ENCODE measurements around the gene CERKL. TPM values are rescaled to one million over a fixed set of nuclear protein-coding genes. Genes with fewer than 3 reads are reported as not detected.
A peak's percentile ranks its signal among the peaks of the same experiment; 100 is the strongest.

The CERKL gene
- total RNA-seq, 1 donor from 2014 or later = not detected

DNA sequence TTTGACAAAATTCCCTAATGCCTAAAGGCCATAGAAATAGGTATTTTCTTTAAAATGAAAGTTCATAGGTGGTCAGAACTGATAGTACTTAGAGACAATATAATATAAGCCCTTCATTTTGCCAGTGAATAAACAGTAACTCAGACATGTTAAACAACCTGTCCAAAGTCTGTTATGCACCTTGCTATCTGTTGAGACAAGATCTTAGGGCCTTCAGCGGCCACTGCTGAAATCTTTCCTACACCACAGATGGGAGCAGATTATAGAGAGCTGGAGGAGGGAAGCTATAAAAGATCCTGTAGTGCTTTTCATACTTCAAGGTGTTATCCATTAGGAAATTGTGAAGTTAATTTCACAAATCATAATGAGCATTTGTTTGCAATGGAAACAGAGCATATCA, 13.8 kb downstream of the CERKL start:
- no peak for ATAC-seq

DNA sequence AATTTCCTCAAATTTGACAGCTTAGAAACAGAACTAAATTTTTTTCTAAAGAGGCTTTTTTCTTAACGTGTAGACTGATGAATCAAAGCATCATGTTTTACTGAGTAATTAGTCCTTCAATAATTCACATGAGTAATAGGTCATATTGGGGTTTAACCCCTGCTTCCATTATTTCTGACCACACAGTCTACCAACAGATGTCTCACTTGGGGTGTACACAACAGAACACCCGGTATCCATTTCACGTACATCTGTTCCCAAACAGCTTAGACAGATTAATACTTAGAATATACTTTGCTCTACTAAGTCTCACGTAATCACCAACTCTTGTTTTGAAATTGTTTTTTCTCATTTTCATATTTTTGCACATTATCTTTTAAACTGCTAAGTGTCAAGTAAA, 14.8 kb downstream of the CERKL start:
- no peak for DNase-seq (ENCODE audit: missing footprints)
- intact Hi-C loops (cut with DNase I) = no loop called here
- ATAC-seq = no peak

More for the DNA sequence above, 13.8 kb downstream of the CERKL start:
- intact Hi-C loops (cut with DNase I) = no loop called here
- no peak for DNase-seq (ENCODE audit: missing footprints)

GRCh38 chr2:181639686-181640085, 17.2 kb downstream of the CERKL start:
- intact Hi-C loops (cut with DNase I) = no loop called here
- no peak for ATAC-seq
- DNase-seq (ENCODE audit: missing footprints) = no peak

GRCh38 chr2:181632733-181633401, 24.0 kb downstream of the CERKL start:
- intact Hi-C loops (cut with DNase I) = no loop called here
- DNase-seq (ENCODE audit: missing footprints) (no peak), ATAC-seq (no peak)

- DNase-seq (ENCODE audit: missing footprints) (no peak), ATAC-seq (no peak)
Observed at GRCh38 chr2:181628590-181629585, 28.0 kb downstream of the CERKL start.

GRCh38 chr2:181627545-181627944, 29.4 kb downstream of the CERKL start:
- DNase-seq (ENCODE audit: missing footprints) (no peak), ATAC-seq (no peak)
- intact Hi-C loops (cut with DNase I) = no loop called here

More at GRCh38 chr2:181628590-181629585, 28.0 kb downstream of the CERKL start:
- intact Hi-C loops (cut with DNase I) = no loop called here

GRCh38 chr2:181626671-181627070, 30.2 kb downstream of the CERKL start:
- intact Hi-C loops (cut with DNase I) = no loop called here
- no peak for ATAC-seq
- DNase-seq (ENCODE audit: missing footprints) = no peak

GRCh38 chr2:181623159-181623558, 33.7 kb downstream of the CERKL start:
- DNase-seq (ENCODE audit: missing footprints) (no peak), ATAC-seq (no peak)
- intact Hi-C loops (cut with DNase I) = no loop called here

- intact Hi-C loops (cut with DNase I) = no loop called here
- no peak for DNase-seq (ENCODE audit: missing footprints)
- no peak for ATAC-seq
Observed at GRCh38 chr2:181621779-181622490, 35.0 kb downstream of the CERKL start.

GRCh38 chr2:181619516-181619915, 37.4 kb downstream of the CERKL start:
- DNase-seq (ENCODE audit: missing footprints) = no peak
- intact Hi-C loops (cut with DNase I) = no loop called here
- ATAC-seq = no peak

- no peak for ATAC-seq
- DNase-seq (ENCODE audit: missing footprints) = no peak
- intact Hi-C loops (cut with DNase I) = no loop called here
Observed at GRCh38 chr2:181616715-181617114, 40.2 kb downstream of the CERKL start.

DNA sequence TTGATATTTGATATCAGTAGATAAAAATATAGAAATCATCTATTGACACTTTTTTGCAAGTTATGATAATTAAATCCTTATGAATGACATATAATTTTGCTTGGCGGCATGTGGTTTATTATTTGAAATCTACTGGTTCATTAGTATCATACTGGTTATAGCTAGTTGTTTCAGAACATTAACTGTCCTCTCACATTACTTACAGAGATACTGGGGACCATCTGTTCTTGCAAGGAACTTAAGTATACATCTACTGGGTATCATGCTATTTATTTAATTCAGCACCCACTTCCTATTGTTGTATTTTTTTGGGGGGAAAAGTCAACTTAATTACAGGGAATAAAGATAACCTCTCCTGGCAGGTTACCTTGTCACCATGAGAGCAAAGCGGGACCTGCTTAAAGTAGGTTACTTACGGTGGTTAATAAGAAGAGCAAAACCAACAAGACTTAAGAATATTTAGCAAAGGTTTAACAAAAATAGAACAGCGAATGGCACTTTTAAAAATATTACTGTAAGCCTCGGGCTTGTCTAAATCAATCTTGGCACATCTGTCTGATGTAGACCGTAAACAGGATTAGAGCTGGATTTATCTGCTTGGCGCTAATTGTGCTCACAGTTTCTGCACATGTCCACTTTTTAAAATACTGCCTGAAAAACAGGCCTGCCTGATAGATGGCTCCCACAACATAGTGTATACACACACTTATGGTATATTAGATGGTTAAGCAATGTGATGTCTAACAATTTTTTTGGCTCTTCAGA, 41.8 kb downstream of the CERKL start:
- intact Hi-C loops (cut with DNase I) = no loop called here

GRCh38 chr2:181613241-181613640, 43.7 kb downstream of the CERKL start:
- intact Hi-C loops (cut with DNase I) = no loop called here
- no peak for ATAC-seq
- no peak for DNase-seq (ENCODE audit: missing footprints)

More for the DNA sequence above, 41.8 kb downstream of the CERKL start:
- ATAC-seq (no peak), DNase-seq (ENCODE audit: missing footprints) (no peak)

DNA sequence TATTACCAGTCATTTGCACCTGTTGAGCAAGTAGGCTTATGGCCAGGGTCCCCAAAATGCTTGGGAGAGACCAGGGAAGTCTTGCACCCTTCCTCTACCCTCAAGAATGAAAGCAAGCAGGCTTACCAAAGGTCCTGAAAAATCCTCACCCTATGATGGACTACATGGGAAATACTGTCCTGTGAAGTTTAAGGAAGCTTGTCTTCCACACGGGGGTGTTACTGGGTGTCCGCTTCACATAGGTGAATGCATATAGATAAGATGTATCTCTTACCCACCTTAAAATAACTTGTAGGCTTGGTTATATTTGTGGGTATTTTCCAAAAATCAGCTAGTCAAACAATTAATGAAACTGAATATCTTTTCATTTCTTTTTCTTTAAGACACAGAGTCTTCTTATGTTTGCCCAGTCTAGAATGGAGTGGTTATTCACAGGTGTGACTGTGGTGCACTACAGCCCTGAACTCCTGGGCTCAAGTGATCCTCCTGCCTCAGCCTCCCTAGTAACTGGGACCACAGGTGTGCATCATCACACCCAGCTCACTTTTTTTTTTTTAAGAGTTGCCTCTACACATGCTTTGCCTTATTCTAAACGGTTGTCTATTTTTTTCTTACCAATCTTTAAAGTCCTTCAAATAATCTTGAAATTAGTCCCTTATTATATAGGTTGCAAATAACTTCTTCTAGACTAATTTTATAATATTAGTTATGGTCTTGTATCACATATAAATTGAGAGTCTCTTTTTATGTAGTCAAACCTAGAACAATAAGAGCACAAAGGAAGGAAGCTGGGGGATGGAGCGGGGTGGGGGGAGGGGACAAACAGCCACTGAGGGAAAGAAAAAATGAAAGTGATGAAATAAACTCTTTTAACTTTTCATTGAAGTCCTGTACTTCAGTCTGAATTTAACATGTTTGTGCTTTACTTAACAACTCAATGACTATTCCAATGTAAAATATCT, 49.0 kb downstream of the CERKL start:
- DNase-seq (ENCODE audit: missing footprints) = peak; percentile 9
- intact Hi-C loops (cut with DNase I) = no loop called here
- ATAC-seq = no peak

GRCh38 chr2:181605889-181606837, 50.7 kb downstream of the CERKL start:
- no peak for DNase-seq (ENCODE audit: missing footprints)
- no peak for ATAC-seq
- intact Hi-C loops (cut with DNase I) = no loop called here

GRCh38 chr2:181602017-181602416, 54.9 kb downstream of the CERKL start:
- DNase-seq (ENCODE audit: missing footprints) = no peak
- intact Hi-C loops (cut with DNase I) = no loop called here
- no peak for ATAC-seq

Measured in Right ventricle myocardium inferior (tissue), 1 donor.